ENCODE results near the gene POLDIP3.

The POLDIP3 gene

GRCh38 chr22:42637555-42637954, 22.9 kb upstream of the POLDIP3 start:
- TF ChIP-seq CTCF (IDR thresholded peaks at IDR 0.05; ENCODE audit: low read depth, low read length): no peak
- no peak overlapping the region for H3K4me3 ChIP-seq (ENCODE audit: low read depth, low read length)

- H3K4me3 ChIP-seq (ENCODE audit: low read depth, low read length): no peak overlapping the region
- TF ChIP-seq CTCF (IDR thresholded peaks at IDR 0.05; ENCODE audit: low read depth, low read length): no peak
These were observed 21.8 kb upstream of the POLDIP3 start for GRCh38 chr22:42636506-42636905.

- no peak for TF ChIP-seq CTCF (IDR thresholded peaks at IDR 0.05; ENCODE audit: low read depth, low read length)
- no peak overlapping the region for H3K4me3 ChIP-seq (ENCODE audit: low read depth, low read length)
These were observed 20.8 kb upstream of the POLDIP3 start for GRCh38 chr22:42635531-42635930.

- H3K4me3 ChIP-seq (ENCODE audit: low read depth, low read length): no peak overlapping the region
These were observed 18.3 kb upstream of the POLDIP3 start for GRCh38 chr22:42633013-42633412.

GRCh38 chr22:42632096-42632495, 17.4 kb upstream of the POLDIP3 start:
- no peak overlapping the region for H3K4me3 ChIP-seq (ENCODE audit: low read depth, low read length)
- peak; percentile 36; the same call in 1 of the 2 replicates for TF ChIP-seq CTCF (IDR thresholded peaks at IDR 0.05; ENCODE audit: low read depth, low read length)

More at GRCh38 chr22:42633013-42633412, 18.3 kb upstream of the POLDIP3 start:
- no peak for TF ChIP-seq CTCF (IDR thresholded peaks at IDR 0.05; ENCODE audit: low read depth, low read length)

GRCh38 chr22:42630901-42631602, 16.4 kb upstream of the POLDIP3 start:
- TF ChIP-seq CTCF (IDR thresholded peaks at IDR 0.05; ENCODE audit: low read depth, low read length): no peak
- no peak overlapping the region for H3K4me3 ChIP-seq (ENCODE audit: low read depth, low read length)

GRCh38 chr22:42630211-42630610, 15.5 kb upstream of the POLDIP3 start:
- TF ChIP-seq CTCF (IDR thresholded peaks at IDR 0.05; ENCODE audit: low read depth, low read length): no peak
- no peak overlapping the region for H3K4me3 ChIP-seq (ENCODE audit: low read depth, low read length)

Data from WI38 (cell line).